HepG2 (cell line): ENCODE measurements around the gene CRYM.

Experiments
- BHLHE40 ChIP-seq: IDR thresholded peaks from 2 replicates; pipeline ENCODE4 v1.6.1; 2011; ENCODE audit warnings: low read length, improper control_type of control experiment
- DPF2 ChIP-seq: sonication (generic); formaldehyde crosslinking; IDR thresholded peaks from 2 replicates; pipeline ENCODE4 v1.4.0; 2020; ENCODE audit warnings: mild to moderate bottlenecking, low read depth, missing genetic modification reagents, borderline replicate concordance
- ZNF713 ChIP-seq: sonication (generic); formaldehyde crosslinking; IDR thresholded peaks from 2 replicates; pipeline ENCODE4 v1.4.0; 2020; ENCODE audit warnings: mild to moderate bottlenecking, missing genetic modification reagents
- TF ChIP-seq, protein P1 (sequence below): IDR thresholded peaks from 2 replicates; pipeline ENCODE4 v1.6.1; 2016; ENCODE audit warnings: missing compliant biosample characterization, missing genetic modification reagents, borderline replicate concordance

DNA sequence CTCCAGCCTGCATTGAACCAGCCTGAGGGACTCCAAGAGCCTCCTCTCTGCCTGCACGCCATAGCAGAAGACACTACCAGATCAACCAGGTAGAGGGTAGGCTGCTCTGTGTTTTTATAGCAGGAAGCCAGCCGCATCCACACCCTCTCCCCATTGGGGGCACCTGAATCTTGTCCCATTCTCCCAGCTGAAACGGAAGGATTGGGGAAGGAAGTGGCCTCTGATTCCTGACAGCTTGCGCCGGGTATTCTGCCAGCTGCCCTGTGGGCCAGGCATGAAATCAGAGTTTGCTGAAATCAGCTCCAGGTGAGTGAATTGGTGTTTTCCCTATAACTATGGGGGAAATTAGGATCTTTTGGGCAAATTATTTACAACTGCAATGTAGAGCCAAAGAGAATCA lies 66.6 kb downstream of the CRYM start, which contains the start of gene ZP2:
- TF ChIP-seq, protein P1, sequence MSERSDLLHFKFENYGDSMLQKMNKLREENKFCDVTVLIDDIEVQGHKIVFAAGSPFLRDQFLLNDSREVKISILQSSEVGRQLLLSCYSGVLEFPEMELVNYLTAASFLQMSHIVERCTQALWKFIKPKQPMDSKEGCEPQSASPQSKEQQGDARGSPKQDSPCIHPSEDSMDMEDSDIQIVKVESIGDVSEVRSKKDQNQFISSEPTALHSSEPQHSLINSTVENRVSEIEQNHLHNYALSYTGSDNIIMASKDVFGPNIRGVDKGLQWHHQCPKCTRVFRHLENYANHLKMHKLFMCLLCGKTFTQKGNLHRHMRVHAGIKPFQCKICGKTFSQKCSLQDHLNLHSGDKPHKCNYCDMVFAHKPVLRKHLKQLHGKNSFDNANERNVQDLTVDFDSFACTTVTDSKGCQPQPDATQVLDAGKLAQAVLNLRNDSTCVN: no peak
- TF ChIP-seq BHLHE40 (no peak), DPF2 (CRISPR knock-in tag) (no peak), ZNF713 (CRISPR knock-in tag) (no peak)
